PFSK-1 (cell line): ENCODE results near the gene BPI.

Experiments
- FOXP2 ChIP-seq: optimal IDR thresholded peaks from 2 replicates; pipeline ENCODE3; 2011; ENCODE audit warnings: borderline replicate concordance, control low read depth, inconsistent platforms; ENCODE audit not compliant: insufficient read depth; ENCODE audit errors: extremely low read length, extremely low read depth
- POLR2AphosphoS5 ChIP-seq: IDR thresholded peaks from 2 replicates; pipeline ENCODE4 v1.6.1; 2012; ENCODE audit warnings: low read depth, mild to moderate bottlenecking, control low read depth, low read length, moderate library complexity
- SIN3A ChIP-seq: IDR thresholded peaks from 2 replicates; pipeline ENCODE4 v1.6.1; 2012; ENCODE audit warnings: mild to moderate bottlenecking, low read length, moderate library complexity, borderline replicate concordance; ENCODE audit not compliant: insufficient read depth
- TAF1 ChIP-seq: IDR thresholded peaks from 2 replicates; pipeline ENCODE4 v1.6.1; 2012; ENCODE audit warnings: low read length, control low read depth, borderline replicate concordance; ENCODE audit not compliant: insufficient read depth
- TF ChIP-seq, protein P1 (sequence below), 2 experiments: IDR thresholded peaks; 2 replicates each; pipeline versions ENCODE4 v1.6.1 to v1.8.0; 2011 to 2012; ENCODE audit warnings: low read depth in 2 of 2, low read length in 2 of 2, control low read depth in 1 of 2, inconsistent platforms in 1 of 2, mild to moderate bottlenecking in 1 of 2, moderate library complexity in 1 of 2; ENCODE audit not compliant: insufficient read depth in 1 of 2

Gene BPI

DNA sequence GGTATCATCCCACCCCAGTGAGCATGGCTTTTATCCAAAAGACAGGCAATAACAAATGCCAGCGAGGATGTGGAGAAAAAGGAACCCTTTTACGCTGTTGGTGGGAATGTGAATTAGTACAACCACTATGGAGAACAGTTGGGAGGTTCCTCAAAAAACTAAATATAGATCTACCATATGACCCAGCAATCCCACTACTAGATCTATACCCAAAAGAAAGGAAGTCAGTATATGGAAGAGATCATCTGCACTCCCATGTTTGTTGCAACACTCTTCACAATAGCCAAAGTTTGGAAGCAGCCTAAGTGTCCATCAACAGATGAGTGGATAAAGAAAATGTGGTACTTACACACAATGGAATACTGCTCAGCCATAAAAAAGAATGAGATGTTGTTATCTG, 37.5 kb upstream of the BPI start:
- TF ChIP-seq TAF1, result no peak
- TF ChIP-seq, protein P1, sequence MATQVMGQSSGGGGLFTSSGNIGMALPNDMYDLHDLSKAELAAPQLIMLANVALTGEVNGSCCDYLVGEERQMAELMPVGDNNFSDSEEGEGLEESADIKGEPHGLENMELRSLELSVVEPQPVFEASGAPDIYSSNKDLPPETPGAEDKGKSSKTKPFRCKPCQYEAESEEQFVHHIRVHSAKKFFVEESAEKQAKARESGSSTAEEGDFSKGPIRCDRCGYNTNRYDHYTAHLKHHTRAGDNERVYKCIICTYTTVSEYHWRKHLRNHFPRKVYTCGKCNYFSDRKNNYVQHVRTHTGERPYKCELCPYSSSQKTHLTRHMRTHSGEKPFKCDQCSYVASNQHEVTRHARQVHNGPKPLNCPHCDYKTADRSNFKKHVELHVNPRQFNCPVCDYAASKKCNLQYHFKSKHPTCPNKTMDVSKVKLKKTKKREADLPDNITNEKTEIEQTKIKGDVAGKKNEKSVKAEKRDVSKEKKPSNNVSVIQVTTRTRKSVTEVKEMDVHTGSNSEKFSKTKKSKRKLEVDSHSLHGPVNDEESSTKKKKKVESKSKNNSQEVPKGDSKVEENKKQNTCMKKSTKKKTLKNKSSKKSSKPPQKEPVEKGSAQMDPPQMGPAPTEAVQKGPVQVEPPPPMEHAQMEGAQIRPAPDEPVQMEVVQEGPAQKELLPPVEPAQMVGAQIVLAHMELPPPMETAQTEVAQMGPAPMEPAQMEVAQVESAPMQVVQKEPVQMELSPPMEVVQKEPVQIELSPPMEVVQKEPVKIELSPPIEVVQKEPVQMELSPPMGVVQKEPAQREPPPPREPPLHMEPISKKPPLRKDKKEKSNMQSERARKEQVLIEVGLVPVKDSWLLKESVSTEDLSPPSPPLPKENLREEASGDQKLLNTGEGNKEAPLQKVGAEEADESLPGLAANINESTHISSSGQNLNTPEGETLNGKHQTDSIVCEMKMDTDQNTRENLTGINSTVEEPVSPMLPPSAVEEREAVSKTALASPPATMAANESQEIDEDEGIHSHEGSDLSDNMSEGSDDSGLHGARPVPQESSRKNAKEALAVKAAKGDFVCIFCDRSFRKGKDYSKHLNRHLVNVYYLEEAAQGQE (IDR thresholded peaks at IDR 0.05; ENCODE audit: insufficient read depth in 1 of 2, low read depth in 2 of 2, low read length in 2 of 2), result no peak
- no peak for TF ChIP-seq POLR2AphosphoS5
- no peak for TF ChIP-seq SIN3A
- no peak for TF ChIP-seq FOXP2

DNA sequence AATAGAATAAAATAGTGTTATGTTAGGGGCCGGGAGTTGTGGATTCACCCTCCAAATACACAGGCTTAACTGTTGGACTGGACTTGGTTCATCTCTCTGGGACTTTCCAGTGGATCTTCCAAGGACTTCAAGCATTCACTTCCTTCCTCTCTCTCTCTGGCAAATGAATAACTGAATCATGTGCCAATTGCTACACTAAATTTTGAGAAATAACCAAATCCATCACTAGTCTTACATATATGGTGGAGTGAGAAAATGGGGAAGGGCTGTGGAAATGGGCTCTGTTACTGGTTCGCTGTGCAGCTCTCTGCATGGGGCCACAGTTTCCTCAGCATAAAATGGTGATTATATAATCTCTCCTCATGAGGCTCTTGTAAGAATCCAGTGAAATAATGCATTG, 36.7 kb upstream of the BPI start:
- TF ChIP-seq TAF1, result no peak
- TF ChIP-seq POLR2AphosphoS5, result no peak

DNA sequence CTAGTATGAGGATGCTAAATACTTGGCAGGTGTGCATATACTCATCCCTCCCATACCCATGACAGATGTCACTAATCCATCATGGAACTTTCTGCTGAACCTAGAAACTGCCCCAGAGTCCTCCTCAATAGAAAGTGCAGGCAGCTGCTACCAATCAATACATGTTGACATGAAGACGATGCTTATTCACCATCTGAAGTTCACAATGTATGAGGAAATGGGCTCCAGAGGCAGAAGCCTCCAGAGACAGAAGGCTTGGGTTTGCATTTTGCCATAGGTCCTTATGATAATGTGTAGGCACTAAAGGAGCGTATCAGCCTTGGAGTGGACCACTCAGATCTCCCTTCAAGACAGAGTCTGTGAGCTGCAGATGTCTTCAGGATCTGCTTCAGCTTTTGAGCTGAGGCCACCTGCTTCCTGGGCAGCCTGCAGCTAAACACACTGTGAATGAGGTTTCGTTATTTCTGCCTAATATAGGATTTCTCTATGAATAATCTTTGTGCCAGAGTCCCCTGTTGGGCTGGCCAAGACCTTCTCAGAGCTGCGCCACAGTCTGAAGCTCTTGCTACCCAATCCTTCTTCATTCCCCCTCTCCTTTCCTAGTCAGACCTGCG, 35.9 kb upstream of the BPI start:
- TF ChIP-seq POLR2AphosphoS5, result no peak

DNA sequence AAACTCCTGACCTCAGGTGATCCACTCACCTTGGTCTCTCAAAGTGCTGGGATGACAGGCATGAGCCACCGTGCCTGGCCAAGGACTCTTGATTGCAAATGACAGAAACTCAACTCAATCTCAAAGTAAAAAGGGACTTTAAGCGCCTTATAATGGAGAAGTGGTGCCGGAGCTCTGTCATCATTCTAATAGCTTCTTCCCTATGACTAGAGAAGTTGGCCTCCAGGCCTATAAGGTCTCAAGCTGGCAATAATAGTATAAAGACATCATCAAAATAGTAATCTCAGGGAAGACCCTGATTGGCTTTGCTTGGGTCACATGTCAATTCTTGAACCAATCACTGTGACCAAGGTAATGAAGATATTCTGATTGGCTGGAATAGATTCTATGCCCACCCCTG, 34.9 kb upstream of the BPI start:
- TF ChIP-seq, protein P1 (IDR thresholded peaks at IDR 0.05; ENCODE audit: insufficient read depth in 1 of 2, low read depth in 2 of 2, low read length in 2 of 2), result no peak
- TF ChIP-seq TAF1, result no peak
- no peak for TF ChIP-seq SIN3A
- no peak for TF ChIP-seq POLR2AphosphoS5
- TF ChIP-seq FOXP2, result no peak

DNA sequence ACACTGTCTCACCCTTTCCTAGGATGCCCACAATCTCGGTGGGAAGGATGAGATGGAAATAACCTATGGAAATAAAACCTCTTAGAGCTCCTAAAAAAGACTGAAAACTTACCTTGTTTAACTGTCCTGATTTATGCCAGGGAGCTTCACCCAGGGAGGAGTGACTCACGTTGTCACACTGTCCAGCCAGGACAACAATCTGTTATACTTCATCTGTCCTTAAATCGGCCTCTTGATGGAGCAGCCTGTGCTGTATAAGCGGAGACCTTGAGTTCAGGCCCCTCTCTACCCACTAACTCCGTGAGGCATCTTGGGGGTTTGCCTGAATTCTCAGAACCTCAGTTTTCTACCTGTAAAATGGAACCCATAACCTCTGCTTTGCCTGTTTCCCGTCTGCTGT, 34.2 kb upstream of the BPI start:
- TF ChIP-seq, protein P1 (IDR thresholded peaks at IDR 0.05; ENCODE audit: insufficient read depth in 1 of 2, low read depth in 2 of 2, low read length in 2 of 2), result no peak
- TF ChIP-seq POLR2AphosphoS5, result no peak
- TF ChIP-seq TAF1, result no peak
- no peak for TF ChIP-seq FOXP2
- no peak for TF ChIP-seq SIN3A

DNA sequence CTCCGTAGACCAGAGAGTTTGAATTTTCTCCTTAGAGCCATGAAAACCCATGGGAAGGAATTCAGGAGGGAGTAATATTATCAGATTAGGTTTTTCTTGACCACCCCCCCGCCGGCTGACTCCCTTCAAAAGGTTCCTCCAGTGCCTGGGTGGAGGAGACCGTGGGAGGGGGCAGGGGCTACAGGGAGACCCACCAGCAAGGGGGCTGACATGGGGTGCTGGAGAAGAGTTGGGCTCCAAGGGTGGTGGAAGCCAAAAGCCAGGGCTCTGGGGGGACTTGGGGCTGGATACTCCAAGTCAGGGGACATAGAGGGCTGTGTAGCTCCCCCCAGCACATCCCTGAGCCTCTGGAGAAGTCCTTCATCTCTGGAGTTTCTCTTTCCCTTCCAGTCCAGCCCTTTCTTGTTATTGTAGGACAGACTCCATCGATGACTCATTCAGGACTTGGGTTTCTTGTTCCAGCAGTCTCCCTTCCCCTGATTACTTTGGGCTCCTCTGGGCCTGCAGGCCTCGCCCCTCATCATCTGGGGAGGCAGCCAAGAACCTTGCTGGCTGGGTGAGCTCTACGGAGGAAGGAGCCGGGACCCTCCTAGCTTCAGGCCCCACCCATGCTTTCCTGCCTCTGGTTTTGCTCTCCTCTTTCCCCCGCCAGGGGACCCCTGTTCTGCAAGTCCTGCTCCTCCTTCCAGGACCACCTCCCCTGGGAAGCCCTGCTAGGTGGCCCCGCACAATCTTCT, 32.9 kb upstream of the BPI start:
- TF ChIP-seq TAF1 (no peak), POLR2AphosphoS5 (no peak), SIN3A (no peak), FOXP2 (no peak)
- TF ChIP-seq, protein P1 (IDR thresholded peaks at IDR 0.05; ENCODE audit: insufficient read depth in 1 of 2, low read depth in 2 of 2, low read length in 2 of 2), result no peak
